Neural cell (in vitro differentiated cells): Measurements from ENCODE around the gene SYNRG. TPM values are rescaled to one million over a fixed set of nuclear protein-coding genes. Genes with fewer than 3 reads are reported as not detected.

Source experiments
- H2AFZ ChIP-seq: fragments of 200-600, 300-800 bp; sonication (generic), shearing (Covaris generic); 2 replicates; pipeline ENCODE4 v1.6.0; 2014; ENCODE audit warnings: low read depth, mild to moderate bottlenecking, antibody characterized with exemption, low read length, moderate library complexity
- H3F3A ChIP-seq: fragments of 200-600 bp; shearing (Covaris generic); 2 replicates; pipeline ENCODE4 v1.6.1; 2016; ENCODE audit warnings: mild to moderate bottlenecking, moderate library complexity, mixed read lengths, antibody characterized with exemption, low read length; ENCODE audit not compliant: insufficient read depth, poor library complexity, severe bottlenecking
- H3K27ac ChIP-seq: fragments of 200-600, 300-800 bp; sonication (generic), shearing (Covaris generic); 2 replicates; pipeline ENCODE4 v1.5.1; 2014; ENCODE audit warnings: mild to moderate bottlenecking, low read length, moderate library complexity
- H3K27me3 ChIP-seq: fragments of 300-800, 200-600 bp; sonication (generic), shearing (Covaris generic); 2 replicates; pipeline ENCODE4 v1.6.0; 2014; ENCODE audit warnings: mild to moderate bottlenecking, low read depth, low read length, moderate library complexity; ENCODE audit not compliant: insufficient read depth
- H3K36me3 ChIP-seq: fragments of 300-800, 200-600 bp; sonication (generic), shearing (Covaris generic); 2 replicates; pipeline ENCODE4 v1.5.1; 2014; ENCODE audit warnings: mild to moderate bottlenecking, antibody characterized with exemption, low read length, moderate library complexity; ENCODE audit not compliant: insufficient read depth
- H3K4me2 ChIP-seq: fragments of 300-800, 200-600 bp; sonication (generic), shearing (Covaris generic); 2 replicates; pipeline ENCODE4 v1.6.0; 2014; ENCODE audit warnings: mild to moderate bottlenecking, low read length
- H3K4me3 ChIP-seq: fragments of 300-800, 200-600 bp; sonication (generic), shearing (Covaris generic); 2 replicates; pipeline ENCODE4 v1.5.1; 2014; ENCODE audit warnings: mild to moderate bottlenecking, low read length, moderate library complexity
- H3K79me2 ChIP-seq: fragments of 200-600 bp; shearing (Covaris generic); replicated peaks from 2 replicates; pipeline ENCODE4 v1.6.0; 2014; ENCODE audit warnings: mild to moderate bottlenecking, low read length, moderate library complexity; ENCODE audit not compliant: insufficient read depth
- H3K9ac ChIP-seq: fragments of 300-800, 200-600 bp; sonication (generic), shearing (Covaris generic); 2 replicates; pipeline ENCODE4 v1.6.1; 2016; ENCODE audit warnings: mild to moderate bottlenecking, low read length, mixed read lengths
- H3K9me2 ChIP-seq: fragments of 200-600 bp; shearing (Covaris generic); 2 replicates; pipeline ENCODE4 v1.6.1; 2016; ENCODE audit warnings: mild to moderate bottlenecking, low read length, mixed read lengths; ENCODE audit not compliant: insufficient read depth
- H3K9me3 ChIP-seq: fragments of 200-600, 300-800 bp; sonication (generic), shearing (Covaris generic); 2 replicates; pipeline ENCODE4 v1.6.1; 2016; ENCODE audit warnings: mild to moderate bottlenecking, mixed run types, low read length, moderate library complexity, mixed read lengths
- H4K20me1 ChIP-seq: fragments of 200-600 bp; shearing (Covaris generic); 2 replicates; pipeline ENCODE4 v1.6.1; 2016; ENCODE audit warnings: mild to moderate bottlenecking, mixed run types; ENCODE audit not compliant: insufficient read depth
- EP300 ChIP-seq: fragments of 450-650 bp; conservative IDR thresholded peaks from 2 replicates; pipeline ENCODE4 v1.6.1; 2014; ENCODE audit warnings: antibody characterized with exemption, mild to moderate bottlenecking, moderate library complexity; ENCODE audit not compliant: poor library complexity, severe bottlenecking
- EZH2 ChIP-seq: fragments of 200-600, 300-800 bp; shearing (Covaris generic), sonication (generic); IDR thresholded peaks from 2 replicates; pipeline ENCODE4 v1.6.1; 2014; ENCODE audit warnings: antibody characterized with exemption, low read length, borderline replicate concordance, mild to moderate bottlenecking; ENCODE audit not compliant: insufficient read depth, poor library complexity, severe bottlenecking
- MXI1 ChIP-seq: fragments of 450-650 bp; conservative IDR thresholded peaks from 2 replicates; pipeline ENCODE4 v1.6.1; 2014; ENCODE audit warnings: antibody characterized with exemption, mild to moderate bottlenecking; ENCODE audit not compliant: poor library complexity, severe bottlenecking
- POLR2AphosphoS5 ChIP-seq: IDR thresholded peaks from 2 replicates; pipeline ENCODE4 v1.6.1; 2012
- RAD21 ChIP-seq: fragments of 450-650 bp; conservative IDR thresholded peaks from 2 replicates; pipeline ENCODE4 v1.6.1; 2014; ENCODE audit warnings: antibody characterized with exemption, mild to moderate bottlenecking, moderate library complexity
- SMC3 ChIP-seq: fragments of 450-650 bp; conservative IDR thresholded peaks from 2 replicates; pipeline ENCODE4 v1.6.1; 2014; ENCODE audit warnings: antibody characterized with exemption, mild to moderate bottlenecking, moderate library complexity; ENCODE audit not compliant: poor library complexity
- TAF1 ChIP-seq: IDR thresholded peaks from 2 replicates; pipeline ENCODE4 v1.6.1; 2012; ENCODE audit warnings: low read depth
- polyA minus RNA-seq: library from RNA; depleted of rRNA, polyadenylated mRNA; stranded (reverse); fragments of >200 nt; gene quantifications from 2 replicates; pipeline ENCODE4 v1.2.3, GENCODE V29; 2014
- polyA plus RNA-seq: library from polyadenylated mRNA; depleted of rRNA; stranded (reverse); fragments of >200 nt; gene quantifications from 2 replicates; pipeline ENCODE4 v1.2.3, GENCODE V29; 2014
- TF ChIP-seq, protein P1 (sequence below): IDR thresholded peaks from 2 replicates; pipeline ENCODE4 v1.6.1; 2012; ENCODE audit warnings: borderline replicate concordance
- TF ChIP-seq, protein P2 (sequence below): fragments of 450-650 bp; IDR thresholded peaks from 2 replicates; pipeline ENCODE4 v1.5.1; 2014; ENCODE audit warnings: antibody characterized with exemption, mild to moderate bottlenecking, moderate library complexity; ENCODE audit not compliant: poor library complexity, severe bottlenecking

Gene SYNRG, protein sequence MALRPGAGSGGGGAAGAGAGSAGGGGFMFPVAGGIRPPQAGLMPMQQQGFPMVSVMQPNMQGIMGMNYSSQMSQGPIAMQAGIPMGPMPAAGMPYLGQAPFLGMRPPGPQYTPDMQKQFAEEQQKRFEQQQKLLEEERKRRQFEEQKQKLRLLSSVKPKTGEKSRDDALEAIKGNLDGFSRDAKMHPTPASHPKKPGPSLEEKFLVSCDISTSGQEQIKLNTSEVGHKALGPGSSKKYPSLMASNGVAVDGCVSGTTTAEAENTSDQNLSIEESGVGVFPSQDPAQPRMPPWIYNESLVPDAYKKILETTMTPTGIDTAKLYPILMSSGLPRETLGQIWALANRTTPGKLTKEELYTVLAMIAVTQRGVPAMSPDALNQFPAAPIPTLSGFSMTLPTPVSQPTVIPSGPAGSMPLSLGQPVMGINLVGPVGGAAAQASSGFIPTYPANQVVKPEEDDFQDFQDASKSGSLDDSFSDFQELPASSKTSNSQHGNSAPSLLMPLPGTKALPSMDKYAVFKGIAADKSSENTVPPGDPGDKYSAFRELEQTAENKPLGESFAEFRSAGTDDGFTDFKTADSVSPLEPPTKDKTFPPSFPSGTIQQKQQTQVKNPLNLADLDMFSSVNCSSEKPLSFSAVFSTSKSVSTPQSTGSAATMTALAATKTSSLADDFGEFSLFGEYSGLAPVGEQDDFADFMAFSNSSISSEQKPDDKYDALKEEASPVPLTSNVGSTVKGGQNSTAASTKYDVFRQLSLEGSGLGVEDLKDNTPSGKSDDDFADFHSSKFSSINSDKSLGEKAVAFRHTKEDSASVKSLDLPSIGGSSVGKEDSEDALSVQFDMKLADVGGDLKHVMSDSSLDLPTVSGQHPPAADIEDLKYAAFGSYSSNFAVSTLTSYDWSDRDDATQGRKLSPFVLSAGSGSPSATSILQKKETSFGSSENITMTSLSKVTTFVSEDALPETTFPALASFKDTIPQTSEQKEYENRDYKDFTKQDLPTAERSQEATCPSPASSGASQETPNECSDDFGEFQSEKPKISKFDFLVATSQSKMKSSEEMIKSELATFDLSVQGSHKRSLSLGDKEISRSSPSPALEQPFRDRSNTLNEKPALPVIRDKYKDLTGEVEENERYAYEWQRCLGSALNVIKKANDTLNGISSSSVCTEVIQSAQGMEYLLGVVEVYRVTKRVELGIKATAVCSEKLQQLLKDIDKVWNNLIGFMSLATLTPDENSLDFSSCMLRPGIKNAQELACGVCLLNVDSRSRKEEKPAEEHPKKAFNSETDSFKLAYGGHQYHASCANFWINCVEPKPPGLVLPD (N-terminal part only)
- polyA plus RNA-seq (16.1 and 20.5 TPM in 2 replicates), polyA minus RNA-seq (60.4 and 68.1 TPM in 2 replicates)

DNA sequence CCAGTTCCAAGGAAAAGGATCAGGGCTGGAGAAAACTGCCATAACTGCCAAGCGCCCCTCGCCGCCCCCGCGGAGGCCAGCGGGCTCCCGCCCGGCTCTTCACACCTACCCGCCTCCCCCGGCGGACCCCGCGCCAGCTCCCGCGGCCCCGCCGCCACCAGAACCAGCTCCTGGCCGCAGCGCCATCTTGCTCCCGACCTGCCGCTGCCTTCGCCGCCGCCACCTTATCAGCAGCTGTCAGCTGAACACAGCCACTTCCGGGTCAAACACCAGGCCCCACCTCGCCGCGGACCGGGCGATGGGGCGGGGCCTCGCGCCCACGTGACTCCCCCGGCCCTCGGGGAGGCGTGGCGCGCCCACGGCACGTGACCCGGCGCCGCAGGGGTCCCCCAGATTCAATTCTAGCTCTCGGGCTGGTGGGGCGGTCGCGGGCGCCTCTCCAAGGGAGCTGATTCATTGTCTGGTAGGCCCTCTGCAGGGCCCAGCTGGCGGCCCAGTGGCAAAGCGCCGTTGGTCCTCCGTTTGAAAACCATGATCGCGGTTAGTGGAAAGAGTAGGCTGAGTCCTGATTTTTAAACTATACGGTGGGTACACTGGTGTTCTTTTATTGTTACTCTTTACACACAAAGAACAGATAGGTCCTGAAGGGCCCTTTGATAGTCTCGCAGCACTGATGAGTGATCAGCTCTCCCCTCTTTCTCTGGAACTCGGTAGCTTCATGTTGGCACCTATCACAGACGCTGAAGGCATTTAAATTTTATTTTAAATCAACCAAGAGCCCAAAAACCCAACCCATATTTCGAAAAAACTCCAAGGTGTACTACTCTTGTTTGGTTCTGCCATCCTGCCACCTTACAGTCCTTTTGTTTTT, at the start of gene SYNRG:
TSS of gene SYNRG (minus strand) at position 249 of the 871 bp plus-strand sequence. CDS start at position 186, 63 bp downstream.
- H2AFZ ChIP-seq: peak within 1 kb of the TSS; percentile 58
- peak within 1 kb of the TSS; percentile 94 for H3K27ac ChIP-seq
- peak within 1 kb of the TSS; percentile 63 for H3K4me2 ChIP-seq
- no peaks in the 10 kb centered on the region for H3K36me3 ChIP-seq
- no peaks in the 10 kb centered on the region for H3K27me3 ChIP-seq
- peaks cover 3% of the 10 kb centered on the region for H3F3A ChIP-seq
- TF ChIP-seq, protein P1, sequence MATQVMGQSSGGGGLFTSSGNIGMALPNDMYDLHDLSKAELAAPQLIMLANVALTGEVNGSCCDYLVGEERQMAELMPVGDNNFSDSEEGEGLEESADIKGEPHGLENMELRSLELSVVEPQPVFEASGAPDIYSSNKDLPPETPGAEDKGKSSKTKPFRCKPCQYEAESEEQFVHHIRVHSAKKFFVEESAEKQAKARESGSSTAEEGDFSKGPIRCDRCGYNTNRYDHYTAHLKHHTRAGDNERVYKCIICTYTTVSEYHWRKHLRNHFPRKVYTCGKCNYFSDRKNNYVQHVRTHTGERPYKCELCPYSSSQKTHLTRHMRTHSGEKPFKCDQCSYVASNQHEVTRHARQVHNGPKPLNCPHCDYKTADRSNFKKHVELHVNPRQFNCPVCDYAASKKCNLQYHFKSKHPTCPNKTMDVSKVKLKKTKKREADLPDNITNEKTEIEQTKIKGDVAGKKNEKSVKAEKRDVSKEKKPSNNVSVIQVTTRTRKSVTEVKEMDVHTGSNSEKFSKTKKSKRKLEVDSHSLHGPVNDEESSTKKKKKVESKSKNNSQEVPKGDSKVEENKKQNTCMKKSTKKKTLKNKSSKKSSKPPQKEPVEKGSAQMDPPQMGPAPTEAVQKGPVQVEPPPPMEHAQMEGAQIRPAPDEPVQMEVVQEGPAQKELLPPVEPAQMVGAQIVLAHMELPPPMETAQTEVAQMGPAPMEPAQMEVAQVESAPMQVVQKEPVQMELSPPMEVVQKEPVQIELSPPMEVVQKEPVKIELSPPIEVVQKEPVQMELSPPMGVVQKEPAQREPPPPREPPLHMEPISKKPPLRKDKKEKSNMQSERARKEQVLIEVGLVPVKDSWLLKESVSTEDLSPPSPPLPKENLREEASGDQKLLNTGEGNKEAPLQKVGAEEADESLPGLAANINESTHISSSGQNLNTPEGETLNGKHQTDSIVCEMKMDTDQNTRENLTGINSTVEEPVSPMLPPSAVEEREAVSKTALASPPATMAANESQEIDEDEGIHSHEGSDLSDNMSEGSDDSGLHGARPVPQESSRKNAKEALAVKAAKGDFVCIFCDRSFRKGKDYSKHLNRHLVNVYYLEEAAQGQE: peak; percentile 90
- peak; percentile 68 for TF ChIP-seq EP300
- TF ChIP-seq EZH2: no peak
- TF ChIP-seq RAD21: peak; percentile 56
- peak; percentile 64 for TF ChIP-seq SMC3
- TF ChIP-seq, protein P2, sequence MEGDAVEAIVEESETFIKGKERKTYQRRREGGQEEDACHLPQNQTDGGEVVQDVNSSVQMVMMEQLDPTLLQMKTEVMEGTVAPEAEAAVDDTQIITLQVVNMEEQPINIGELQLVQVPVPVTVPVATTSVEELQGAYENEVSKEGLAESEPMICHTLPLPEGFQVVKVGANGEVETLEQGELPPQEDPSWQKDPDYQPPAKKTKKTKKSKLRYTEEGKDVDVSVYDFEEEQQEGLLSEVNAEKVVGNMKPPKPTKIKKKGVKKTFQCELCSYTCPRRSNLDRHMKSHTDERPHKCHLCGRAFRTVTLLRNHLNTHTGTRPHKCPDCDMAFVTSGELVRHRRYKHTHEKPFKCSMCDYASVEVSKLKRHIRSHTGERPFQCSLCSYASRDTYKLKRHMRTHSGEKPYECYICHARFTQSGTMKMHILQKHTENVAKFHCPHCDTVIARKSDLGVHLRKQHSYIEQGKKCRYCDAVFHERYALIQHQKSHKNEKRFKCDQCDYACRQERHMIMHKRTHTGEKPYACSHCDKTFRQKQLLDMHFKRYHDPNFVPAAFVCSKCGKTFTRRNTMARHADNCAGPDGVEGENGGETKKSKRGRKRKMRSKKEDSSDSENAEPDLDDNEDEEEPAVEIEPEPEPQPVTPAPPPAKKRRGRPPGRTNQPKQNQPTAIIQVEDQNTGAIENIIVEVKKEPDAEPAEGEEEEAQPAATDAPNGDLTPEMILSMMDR: peak; percentile 83
- peak; percentile 94 for TF ChIP-seq POLR2AphosphoS5
- peak; percentile 95 for TF ChIP-seq TAF1
- peak; percentile 81 for TF ChIP-seq MXI1
- no peaks in the 10 kb centered on the region for H4K20me1 ChIP-seq
- no peaks in the 10 kb centered on the region for H3K9me2 ChIP-seq
- peak within 1 kb of the TSS; percentile 82 for H3K4me3 ChIP-seq
- no peaks in the 10 kb centered on the region for H3K9me3 ChIP-seq
- H3K79me2 ChIP-seq: peaks cover 28% of the 10 kb centered on the region
- H3K9ac ChIP-seq: peak within 1 kb of the TSS; percentile 96
